ENCODE results near the gene ARG1.

- TF ChIP-seq EZH2 (IDR thresholded peaks at IDR 0.05; ENCODE audit: low read length, missing control alignments), result no peak
- no peak for TF ChIP-seq CTCF (conservative IDR thresholded peaks at IDR 0.05 in 1 of 2, IDR thresholded peaks at IDR 0.05 in 1 of 2; ENCODE audit: low read depth in 1 of 2, low read length in 2 of 2)
Observed at GRCh38 chr6:131615275-131615674, 42.2 kb downstream of the ARG1 start.

All from fibroblast of lung (primary cell).